A549 (cell line): Measurements from ENCODE around the gene C3orf18. TPM values are rescaled to one million over a fixed set of nuclear protein-coding genes. Genes with fewer than 3 reads are reported as not detected.

ENCODE experiments used
- ATAC-seq, 2 experiments: fragments of 200-7000 bp in 1 of 2; fragments of >200 bp in 1 of 2; cut with Nextera tagmentation in 1 of 2; cut with Tn5 transposase in 1 of 2; 3 replicates each; pipeline versions ENCODE4 v1.8.0 to v1.9.1; 2018 to 2020; ENCODE audit warnings: mild to moderate bottlenecking in 1 of 2, moderate library complexity in 1 of 2
- CTCF ChIA-PET: fragments of 300-600 bp; sonication (Branson Sonifier 250); formaldehyde crosslinking; extraction: SDS; loops from one replicate; lab custom pipeline; 2021; ENCODE audit warnings: antibody characterized with exemption, inconsistent platforms; lab: Yijun Ruan, JAX
- POLR2A ChIA-PET: fragments of 350-600 bp; formaldehyde crosslinking; extraction: SDS; loops from one replicate; lab custom pipeline; 2021; ENCODE audit warnings: antibody characterized with exemption, inconsistent platforms; lab: Yijun Ruan, JAX
- DNase-seq, 2 experiments: peaks; one replicate each; pipeline versions ENCODE4 v3.0.0 to v3.0.0-alpha.2; 2011 to 2016; ENCODE audit warnings: low read depth in 1 of 2, low spot score in 1 of 2
- FAIRE-seq: peaks from 2 replicates; lab custom pipeline; 2011; peaks lifted over from hg19 to GRCh38; lab: Jason Lieb, UNC
- H3K27ac ChIP-seq, 2 experiments: fragments of >200 bp; sonication (Bioruptor Twin); formaldehyde crosslinking; 3 replicates each; pipeline ENCODE4 v1.5.1; 2016 to 2017
- H3K4me1 ChIP-seq: fragments of >200 bp; sonication (Bioruptor Twin); formaldehyde crosslinking; 3 replicates; pipeline ENCODE4 v1.6.1; 2016
- H3K4me2 ChIP-seq: fragments of >200 bp; sonication (Bioruptor Twin); formaldehyde crosslinking; 3 replicates; pipeline ENCODE4 v1.6.1; 2016
- H3K4me3 ChIP-seq: fragments of >200 bp; sonication (Bioruptor Twin); formaldehyde crosslinking; 3 replicates; pipeline ENCODE4 v1.5.1; 2016
- H3K9me3 ChIP-seq: fragments of >200 bp; sonication (Bioruptor Twin); formaldehyde crosslinking; 3 replicates; pipeline ENCODE4 v1.6.1; 2016
- BCL3 ChIP-seq: fragments of >200 bp; sonication (Bioruptor Twin); formaldehyde crosslinking; IDR thresholded peaks from 3 replicates; pipeline ENCODE4 v1.6.1; 2016
- CBX2 ChIP-seq: fragments of 200-600 bp; sonication (generic); IDR thresholded peaks from 2 replicates; pipeline ENCODE4 v1.6.1; 2016; ENCODE audit warnings: low read depth, mild to moderate bottlenecking, borderline replicate concordance
- ELK1 ChIP-seq: fragments of 150-350 bp; IDR thresholded peaks from 2 replicates; pipeline ENCODE4 v1.6.1; 2014; ENCODE audit warnings: low read depth, mild to moderate bottlenecking, low read length
- ESRRA ChIP-seq: fragments of 150-350 bp; IDR thresholded peaks from 2 replicates; pipeline ENCODE4 v1.6.1; 2014; ENCODE audit warnings: mild to moderate bottlenecking, low read length, borderline replicate concordance
- FOSL2 ChIP-seq, 2 experiments: fragments of 450-650 bp in 1 of 2; fragments of >200 bp in 1 of 2; sonication (Bioruptor Twin) in 1 of 2; formaldehyde crosslinking; IDR thresholded peaks; 2 replicates each; pipeline versions ENCODE4 v1.5.0 to v1.6.1; 2016 to 2020; ENCODE audit warnings: mild to moderate bottlenecking in 1 of 2, moderate library complexity in 1 of 2
- GATA3 ChIP-seq: IDR thresholded peaks from 2 replicates; pipeline ENCODE4 v1.6.1; 2012; ENCODE audit warnings: borderline replicate concordance
- HOXA7 ChIP-seq: fragments of 250-450 bp; sonication (Bioruptor Pico); IDR thresholded peaks from 2 replicates; pipeline ENCODE4 v1.5.0; 2020; ENCODE audit warnings: mild to moderate bottlenecking, moderate library complexity
- HOXB13 ChIP-seq: fragments of 250-450 bp; sonication (Bioruptor Pico); IDR thresholded peaks from 2 replicates; pipeline ENCODE4 v1.5.0; 2020; ENCODE audit warnings: low read depth, mild to moderate bottlenecking, moderate library complexity
- KDM1A ChIP-seq: fragments of 200-600 bp; sonication (generic); IDR thresholded peaks from 2 replicates; pipeline ENCODE4 v1.6.1; 2016; ENCODE audit warnings: low read depth, mild to moderate bottlenecking
- RARB ChIP-seq: fragments of 250-450 bp; sonication (Bioruptor Pico); IDR thresholded peaks from 2 replicates; pipeline ENCODE4 v1.8.0; 2021; ENCODE audit warnings: mild to moderate bottlenecking, moderate library complexity
- RCOR1 ChIP-seq: fragments of 150-350 bp; IDR thresholded peaks from 2 replicates; pipeline ENCODE4 v1.6.1; 2014; ENCODE audit warnings: antibody characterized with exemption, low read length, low read depth
- RNF2 ChIP-seq: fragments of 200-600 bp; sonication (generic); IDR thresholded peaks from 2 replicates; pipeline ENCODE4 v1.6.1; 2016; ENCODE audit warnings: low read depth, mild to moderate bottlenecking, antibody characterized with exemption, moderate library complexity, borderline replicate concordance
- TFCP2L1 ChIP-seq: fragments of 250-450 bp; sonication (Bioruptor Pico); IDR thresholded peaks from 2 replicates; pipeline ENCODE4 v1.5.0; 2021; ENCODE audit warnings: mild to moderate bottlenecking
- USF2 ChIP-seq: fragments of 450-650 bp; IDR thresholded peaks from 2 replicates; pipeline ENCODE4 v1.6.1; 2014; ENCODE audit warnings: antibody characterized with exemption
- ZC3H11A ChIP-seq: fragments of 450-650 bp; IDR thresholded peaks from 2 replicates; pipeline ENCODE4 v1.6.1; 2014; ENCODE audit warnings: antibody characterized with exemption, mild to moderate bottlenecking
- WGBS: methylation state at CpG from one replicate; pipeline ENCODE4 v1.1.6; 2017; ENCODE audit errors: missing lambda C conversion rate; 5-methylcytosine and 5-hydroxymethylcytosine counted together
- polyA plus RNA-seq, 4 experiments: library from polyadenylated mRNA; depleted of rRNA in 3 of 4; stranded (reverse); fragments of >200 nt; fragmentation: RNase III in 1 of 4; extraction: RNeasy Plus Mini Kit Qiagen cat#74134 plus additional on column Dnase treatment in 1 of 4; gene quantifications; 2 replicates in 3 of 4; 3 replicates in 1 of 4; pipeline ENCODE4 v1.2.3, GENCODE V29; 2011 to 2017

The C3orf18 gene
- polyA plus RNA-seq, 2 of the 4 experiments (the other 2 are of a cell fraction) = 3.4 to 5.4 TPM

GRCh38 chr3:50588759-50589433 lies 21.3 kb upstream of the C3orf18 start:
- Histone ChIP-seq H3K4me2 (no peak overlapping the region), H3K4me3 (no peak overlapping the region), H3K4me1 (peaks cover 14% of the 10 kb centered on the region), H3K27ac (no peak overlapping the region), H3K9me3 (no peaks in the 10 kb centered on the region)
- whole genome bisulfite sequencing = 77% methylated on average over 4 of the region's 4 CpGs
- TF ChIP-seq CBX2 = no peak
- TF ChIP-seq RNF2 = no peak
- TF ChIP-seq GATA3 = no peak
- TF ChIP-seq FOSL2 (IDR thresholded peaks at IDR 0.05) = no peak
- TF ChIP-seq FOSL2 (CRISPR knock-in tag; IDR thresholded peaks at IDR 0.05) = no peak
- no peak for TF ChIP-seq KDM1A
- TF ChIP-seq ESRRA = no peak
- no peak for TF ChIP-seq ZC3H11A
- TF ChIP-seq HOXB13 (CRISPR knock-in tag) = no peak
- TF ChIP-seq ELK1 = no peak
- TF ChIP-seq BCL3 = no peak
- TF ChIP-seq USF2 = no peak
- no peak for TF ChIP-seq TFCP2L1 (CRISPR knock-in tag)
- ChIA-PET CTCF (interaction anchor here (1.1 to 3.1 kb wide), 3 partner anchors 17 to 26 kb away, joined by 3 to 17 read pairs (median 14); no protein-coding TSS in a partner anchor), POLR2A (interaction anchor here (1.3 kb wide), 1 partner anchor 12 kb away, joined by 5 read pairs; no protein-coding TSS in a partner anchor)
- ATAC-seq (no peak), DNase-seq (no peak), FAIRE-seq (no peak)

GRCh38 chr3:50587806-50588758 lies 20.5 kb upstream of the C3orf18 start:
- H3K27ac ChIP-seq = no peak overlapping the region
- CTCF ChIA-PET = interaction anchor here (1.1 to 3.1 kb wide), 5 partner anchors 16 to 27 kb away, joined by 3 to 17 read pairs (median 13); no protein-coding TSS in a partner anchor
- 84% methylated on average over 14 of the region's 17 CpGs for WGBS
- no peak overlapping the region for H3K4me2 ChIP-seq
- H3K4me3 ChIP-seq = no peak overlapping the region
- no peak for DNase-seq
- peaks cover 14% of the 10 kb centered on the region for H3K4me1 ChIP-seq
- POLR2A ChIA-PET = no interaction called here
- FAIRE-seq = no peak
- ATAC-seq = no peak; a peak in 1 of 6 replicates
- no peaks in the 10 kb centered on the region for H3K9me3 ChIP-seq
- TF ChIP-seq ELK1 (no peak), HOXA7 (CRISPR knock-in tag) (no peak), RCOR1 (no peak), RARB (CRISPR knock-in tag) (no peak)
